Left ventricle myocardium inferior (tissue), 1 donor: Measurements from ENCODE around the gene FERD3L. TPM values are rescaled to one million over a fixed set of nuclear protein-coding genes. Genes with fewer than 3 reads are reported as not detected.

Source experiments
- DNase-seq: peaks from one replicate; pipeline ENCODE4 v3.0.0-alpha.2; 2020
- H3K27ac ChIP-seq: fragments of 200-600 bp; replicated peaks from 2 replicates; pipeline ENCODE4 v1.8.0; 2021
- H3K27me3 ChIP-seq: fragments of 200-600 bp; 2 replicates; pipeline ENCODE4 v1.8.0; 2021; ENCODE audit warnings: low read depth
- H3K36me3 ChIP-seq: fragments of 200-600 bp; 2 replicates; pipeline ENCODE4 v1.8.0; 2021
- H3K4me1 ChIP-seq: fragments of 200-600 bp; 2 replicates; pipeline ENCODE4 v1.8.0; 2021
- H3K4me3 ChIP-seq: fragments of 200-600 bp; 2 replicates; pipeline ENCODE4 v1.8.0; 2021; ENCODE audit warnings: mild to moderate bottlenecking, moderate library complexity
- H3K9me3 ChIP-seq: fragments of 200-600 bp; replicated peaks from 2 replicates; pipeline ENCODE4 v1.8.0; 2021
- intact Hi-C: fragments of 100-400 bp; cut with micrococcal nuclease; formaldehyde crosslinking; loops from one replicate; pipeline ENCODE4 v1.11.0; 2022
- total RNA-seq: library from RNA; stranded (reverse); fragmentation: NEBNext Ultra II Directional; extraction: Animal tissue kit (Norgen Biotek cat#: 25700); gene quantifications from one replicate; pipeline ENCODE4 v1.2.1, GENCODE V29; 2021
- TF ChIP-seq, protein P1 (sequence below): fragments of 200-600 bp; IDR thresholded peaks from 2 replicates; pipeline ENCODE4 v1.8.0; 2021; ENCODE audit warnings: antibody characterized with exemption, mild to moderate bottlenecking, borderline replicate concordance
- donor health status: DM: no; HTN: yes; CAD: no; lungs with severe emphysema.

Gene FERD3L
- total RNA-seq, 1 donor from 2014 or later = not detected

GRCh38 chr7:19111474-19112273, 33.5 kb downstream of the FERD3L start:
- Histone ChIP-seq H3K4me1 (peaks cover 22% of the 10 kb centered on the region), H3K4me3 (peak overlapping the region; percentile 52), H3K9me3 (no peaks in the 10 kb centered on the region), H3K36me3 (no peaks in the 10 kb centered on the region), H3K27me3 (peaks cover 100% of the 10 kb centered on the region), H3K27ac (no peak overlapping the region)
- TF ChIP-seq, protein P1, sequence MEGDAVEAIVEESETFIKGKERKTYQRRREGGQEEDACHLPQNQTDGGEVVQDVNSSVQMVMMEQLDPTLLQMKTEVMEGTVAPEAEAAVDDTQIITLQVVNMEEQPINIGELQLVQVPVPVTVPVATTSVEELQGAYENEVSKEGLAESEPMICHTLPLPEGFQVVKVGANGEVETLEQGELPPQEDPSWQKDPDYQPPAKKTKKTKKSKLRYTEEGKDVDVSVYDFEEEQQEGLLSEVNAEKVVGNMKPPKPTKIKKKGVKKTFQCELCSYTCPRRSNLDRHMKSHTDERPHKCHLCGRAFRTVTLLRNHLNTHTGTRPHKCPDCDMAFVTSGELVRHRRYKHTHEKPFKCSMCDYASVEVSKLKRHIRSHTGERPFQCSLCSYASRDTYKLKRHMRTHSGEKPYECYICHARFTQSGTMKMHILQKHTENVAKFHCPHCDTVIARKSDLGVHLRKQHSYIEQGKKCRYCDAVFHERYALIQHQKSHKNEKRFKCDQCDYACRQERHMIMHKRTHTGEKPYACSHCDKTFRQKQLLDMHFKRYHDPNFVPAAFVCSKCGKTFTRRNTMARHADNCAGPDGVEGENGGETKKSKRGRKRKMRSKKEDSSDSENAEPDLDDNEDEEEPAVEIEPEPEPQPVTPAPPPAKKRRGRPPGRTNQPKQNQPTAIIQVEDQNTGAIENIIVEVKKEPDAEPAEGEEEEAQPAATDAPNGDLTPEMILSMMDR = no peak
- DNase-seq = no peak
- intact Hi-C loops = no loop called here

DNA sequence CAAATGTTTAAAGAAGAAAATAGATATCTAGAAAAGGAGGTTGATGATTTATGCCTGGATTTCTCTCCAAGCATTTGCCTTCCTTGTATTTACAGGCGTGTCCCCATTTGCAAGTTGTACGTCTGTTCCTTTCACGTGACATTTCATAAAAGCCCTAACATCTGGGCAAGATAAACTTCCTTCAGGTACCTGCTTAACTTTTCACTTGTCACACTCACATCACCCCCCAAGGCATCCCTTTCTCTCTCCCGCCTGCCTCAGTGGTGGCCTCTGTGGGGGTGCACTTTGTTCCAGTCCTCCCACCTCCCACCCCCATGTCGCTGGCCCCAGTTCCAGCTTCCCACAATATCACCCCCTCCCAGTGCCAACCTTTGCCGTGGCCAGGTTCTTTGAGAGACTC, 34.4 kb downstream of the FERD3L start:
- Histone ChIP-seq H3K4me3 (no peak overlapping the region), H3K9me3 (no peaks in the 10 kb centered on the region), H3K36me3 (no peaks in the 10 kb centered on the region), H3K27ac (no peak overlapping the region), H3K4me1 (peaks cover 23% of the 10 kb centered on the region), H3K27me3 (peaks cover 100% of the 10 kb centered on the region)
- intact Hi-C loops = no loop called here
- DNase-seq = no peak
- TF ChIP-seq, protein P1 = no peak

DNA sequence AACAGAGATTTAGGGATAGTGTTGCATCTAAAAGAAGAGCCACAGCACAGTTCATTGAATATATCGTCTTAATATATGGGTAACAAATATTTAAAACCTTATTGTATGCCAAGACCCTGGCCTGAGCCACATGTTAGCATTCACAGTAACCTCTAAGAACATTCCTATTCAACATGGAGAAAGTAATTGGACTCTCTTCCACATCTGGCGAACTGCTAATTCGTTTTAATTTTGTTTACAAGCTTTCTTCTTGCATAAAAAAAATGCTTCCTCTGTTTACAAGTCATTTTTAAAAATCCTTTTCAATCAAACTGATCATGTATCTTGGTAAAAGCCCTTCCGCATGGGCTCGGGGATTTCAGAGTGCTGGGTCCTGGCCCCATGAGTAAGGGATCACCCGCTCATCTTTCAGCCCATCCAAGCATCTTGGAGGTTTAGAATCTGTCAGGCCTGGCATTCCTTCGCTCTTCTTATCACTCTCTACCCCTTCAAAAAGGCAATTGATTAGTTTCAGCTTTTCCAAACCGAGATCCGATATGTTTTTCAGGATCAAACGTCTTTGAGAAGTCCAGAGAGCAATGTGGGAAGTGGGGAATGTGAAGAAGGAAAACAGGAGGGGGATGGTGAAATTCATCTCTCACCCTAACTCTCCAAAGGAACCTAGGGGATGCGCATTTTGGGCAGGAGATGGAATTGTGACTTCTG, 35.0 kb downstream of the FERD3L start:
- Histone ChIP-seq H3K4me1 (peaks cover 24% of the 10 kb centered on the region), H3K36me3 (no peaks in the 10 kb centered on the region), H3K9me3 (no peaks in the 10 kb centered on the region), H3K4me3 (no peak overlapping the region), H3K27me3 (peaks cover 100% of the 10 kb centered on the region), H3K27ac (no peak overlapping the region)
- TF ChIP-seq, protein P1 = no peak
- no peak for DNase-seq
- intact Hi-C loops = no loop called here

GRCh38 chr7:19109000-19109946, 35.9 kb downstream of the FERD3L start:
- TF ChIP-seq, protein P1 = no peak
- Histone ChIP-seq H3K36me3 (no peaks in the 10 kb centered on the region), H3K9me3 (no peaks in the 10 kb centered on the region), H3K27me3 (peaks cover 100% of the 10 kb centered on the region), H3K4me1 (peaks cover 24% of the 10 kb centered on the region), H3K4me3 (no peak overlapping the region), H3K27ac (no peak overlapping the region)
- intact Hi-C loops = no loop called here
- DNase-seq = no peak
